ENCODE data around the gene CREB1. TPM values are rescaled to one million over a fixed set of nuclear protein-coding genes. Genes with fewer than 3 reads are reported as not detected.

The CREB1 gene
- polyA plus RNA-seq, 1 of the 3 experiments (the other 2 are of a cell fraction), result 14.5 TPM

- TF ChIP-seq EZH2phosphoT487 (IDR thresholded peaks at IDR 0.05; ENCODE audit: borderline replicate concordance, low read depth) (no peak), NFIC (IDR thresholded peaks at IDR 0.05; ENCODE audit: borderline replicate concordance) (peak; percentile 68; the same call in 1 of the 2 replicates), MAX (IDR thresholded peaks at IDR 0.05; ENCODE audit: low read depth) (peak; percentile 54; the same call in 1 of the 2 replicates), TEAD4 (IDR thresholded peaks at IDR 0.05; ENCODE audit: borderline replicate concordance, insufficient read depth) (peak; percentile 82; the same call in 1 of the 2 replicates), RAD21 (IDR thresholded peaks at IDR 0.05; ENCODE audit: low read length) (no peak), ELF1 (IDR thresholded peaks at IDR 0.05) (peak; percentile 34; the same call in 1 of the 2 replicates), JUND (IDR thresholded peaks at IDR 0.05) (peak; percentile 82), TAF1 (IDR thresholded peaks at IDR 0.05; ENCODE audit: borderline replicate concordance, low read depth, low read length) (no peak), MXI1 (IDR thresholded peaks at IDR 0.05; ENCODE audit: low read depth, low read length) (no peak)
Measured at GRCh38 chr2:207505728-207506127, 24.0 kb upstream of the CREB1 start (continued).

- H4K20me1 ChIP-seq (ENCODE audit: insufficient read depth), result no peaks in the 10 kb centered on the region
- TF ChIP-seq MXI1 (IDR thresholded peaks at IDR 0.05; ENCODE audit: low read depth, low read length) (no peak), RAD21 (IDR thresholded peaks at IDR 0.05; ENCODE audit: low read length) (no peak), MEF2A (IDR thresholded peaks at IDR 0.05; ENCODE audit: borderline replicate concordance, low read depth) (no peak), JUND (IDR thresholded peaks at IDR 0.05) (no peak), TEAD4 (IDR thresholded peaks at IDR 0.05; ENCODE audit: borderline replicate concordance, insufficient read depth) (no peak)
- TF ChIP-seq, protein P1, sequence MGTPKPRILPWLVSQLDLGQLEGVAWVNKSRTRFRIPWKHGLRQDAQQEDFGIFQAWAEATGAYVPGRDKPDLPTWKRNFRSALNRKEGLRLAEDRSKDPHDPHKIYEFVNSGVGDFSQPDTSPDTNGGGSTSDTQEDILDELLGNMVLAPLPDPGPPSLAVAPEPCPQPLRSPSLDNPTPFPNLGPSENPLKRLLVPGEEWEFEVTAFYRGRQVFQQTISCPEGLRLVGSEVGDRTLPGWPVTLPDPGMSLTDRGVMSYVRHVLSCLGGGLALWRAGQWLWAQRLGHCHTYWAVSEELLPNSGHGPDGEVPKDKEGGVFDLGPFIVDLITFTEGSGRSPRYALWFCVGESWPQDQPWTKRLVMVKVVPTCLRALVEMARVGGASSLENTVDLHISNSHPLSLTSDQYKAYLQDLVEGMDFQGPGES (IDR thresholded peaks at IDR 0.05; ENCODE audit: low read depth, low read length), result no peak
- H3K27me3 ChIP-seq (ENCODE audit: insufficient read depth), result no peaks in the 10 kb centered on the region
- H3K27ac ChIP-seq (ENCODE audit: low read depth in 2 of 2, low read length in 1 of 2), result peak overlapping the region; percentile 71 to 75; a peak in 3 of 4 replicates
- ChIA-PET CTCF (interaction anchor here (1.2 kb wide), 2 partner anchors 534 to 706 kb away, joined by 3 read pairs; no protein-coding TSS in a partner anchor), POLR2A (no interaction called here)
- no peaks in the 10 kb centered on the region for H3K36me3 ChIP-seq (replicated peaks in 1 of 2; ENCODE audit: control insufficient read depth in 1 of 2, insufficient read depth in 2 of 2, low read length in 1 of 2)
- H3K4me2 ChIP-seq, result peak overlapping the region; percentile 30
- no peaks in the 10 kb centered on the region for H3K9me2 ChIP-seq
- H3K9ac ChIP-seq, result no peak overlapping the region
- no peak for DNase-seq
- no peaks in the 10 kb centered on the region for H3K79me2 ChIP-seq (ENCODE audit: insufficient read depth)
- H3K4me3 ChIP-seq (ENCODE audit: low read depth in 2 of 2, low read length in 1 of 2), result no peak overlapping the region
- H3K9me3 ChIP-seq, result no peaks in the 10 kb centered on the region
- peaks cover 11% of the 10 kb centered on the region for H3F3A ChIP-seq (replicated peaks; ENCODE audit: insufficient read depth)
- peaks cover 7 to 35% of the 10 kb centered on the region in 2 experiments; a peak in 3 of 4 replicates for H3K4me1 ChIP-seq (ENCODE audit: control insufficient read depth in 1 of 2, insufficient read depth in 2 of 2, low read depth in 1 of 2, low read length in 1 of 2)
- H2AFZ ChIP-seq (ENCODE audit: low read depth), result no peak overlapping the region; the same call in 1 of the 2 replicates
- WGBS (ENCODE audit: low lambda C conversion rate), result 81% methylated on average over 1 of the region's 1 CpG
Measured at GRCh38 chr2:207506426-207506825, 23.3 kb upstream of the CREB1 start.

- Histone ChIP-seq H3K4me1 (ENCODE audit: control insufficient read depth in 1 of 2, insufficient read depth in 2 of 2, low read depth in 1 of 2, low read length in 1 of 2) (peaks cover 0 to 36% of the 10 kb centered on the region in 2 experiments), H3K4me2 (no peak overlapping the region), H3K9ac (no peak overlapping the region), H2AFZ (ENCODE audit: low read depth) (no peak overlapping the region), H3K27me3 (ENCODE audit: insufficient read depth) (no peaks in the 10 kb centered on the region), H3K9me2 (no peaks in the 10 kb centered on the region), H3K79me2 (ENCODE audit: insufficient read depth) (no peaks in the 10 kb centered on the region), H3K36me3 (replicated peaks in 1 of 2; ENCODE audit: control insufficient read depth in 1 of 2, insufficient read depth in 2 of 2, low read length in 1 of 2) (no peaks in the 10 kb centered on the region), H3K9me3 (no peaks in the 10 kb centered on the region), H3K27ac (ENCODE audit: low read depth in 2 of 2, low read length in 1 of 2) (no peak overlapping the region), H4K20me1 (ENCODE audit: insufficient read depth) (no peaks in the 10 kb centered on the region), H3F3A (replicated peaks; ENCODE audit: insufficient read depth) (peaks cover 39% of the 10 kb centered on the region), H3K4me3 (ENCODE audit: low read depth in 2 of 2, low read length in 1 of 2) (no peak overlapping the region)
- TF ChIP-seq, protein P2, sequence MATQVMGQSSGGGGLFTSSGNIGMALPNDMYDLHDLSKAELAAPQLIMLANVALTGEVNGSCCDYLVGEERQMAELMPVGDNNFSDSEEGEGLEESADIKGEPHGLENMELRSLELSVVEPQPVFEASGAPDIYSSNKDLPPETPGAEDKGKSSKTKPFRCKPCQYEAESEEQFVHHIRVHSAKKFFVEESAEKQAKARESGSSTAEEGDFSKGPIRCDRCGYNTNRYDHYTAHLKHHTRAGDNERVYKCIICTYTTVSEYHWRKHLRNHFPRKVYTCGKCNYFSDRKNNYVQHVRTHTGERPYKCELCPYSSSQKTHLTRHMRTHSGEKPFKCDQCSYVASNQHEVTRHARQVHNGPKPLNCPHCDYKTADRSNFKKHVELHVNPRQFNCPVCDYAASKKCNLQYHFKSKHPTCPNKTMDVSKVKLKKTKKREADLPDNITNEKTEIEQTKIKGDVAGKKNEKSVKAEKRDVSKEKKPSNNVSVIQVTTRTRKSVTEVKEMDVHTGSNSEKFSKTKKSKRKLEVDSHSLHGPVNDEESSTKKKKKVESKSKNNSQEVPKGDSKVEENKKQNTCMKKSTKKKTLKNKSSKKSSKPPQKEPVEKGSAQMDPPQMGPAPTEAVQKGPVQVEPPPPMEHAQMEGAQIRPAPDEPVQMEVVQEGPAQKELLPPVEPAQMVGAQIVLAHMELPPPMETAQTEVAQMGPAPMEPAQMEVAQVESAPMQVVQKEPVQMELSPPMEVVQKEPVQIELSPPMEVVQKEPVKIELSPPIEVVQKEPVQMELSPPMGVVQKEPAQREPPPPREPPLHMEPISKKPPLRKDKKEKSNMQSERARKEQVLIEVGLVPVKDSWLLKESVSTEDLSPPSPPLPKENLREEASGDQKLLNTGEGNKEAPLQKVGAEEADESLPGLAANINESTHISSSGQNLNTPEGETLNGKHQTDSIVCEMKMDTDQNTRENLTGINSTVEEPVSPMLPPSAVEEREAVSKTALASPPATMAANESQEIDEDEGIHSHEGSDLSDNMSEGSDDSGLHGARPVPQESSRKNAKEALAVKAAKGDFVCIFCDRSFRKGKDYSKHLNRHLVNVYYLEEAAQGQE (IDR thresholded peaks at IDR 0.05; ENCODE audit: low read depth, low read length), result no peak
- no peak for TF ChIP-seq NFIC (IDR thresholded peaks at IDR 0.05; ENCODE audit: borderline replicate concordance)
- TF ChIP-seq MEF2A (IDR thresholded peaks at IDR 0.05; ENCODE audit: borderline replicate concordance, low read depth), result no peak
- no peak for TF ChIP-seq RCOR1 (IDR thresholded peaks at IDR 0.05; ENCODE audit: low read length)
- TF ChIP-seq FOSL2 (IDR thresholded peaks at IDR 0.05; ENCODE audit: borderline replicate concordance, low read depth), result no peak
- DNase-seq, result no peak
- 89% methylated on average over 1 of the region's 1 CpG for WGBS (ENCODE audit: low lambda C conversion rate)
- ChIA-PET CTCF (no interaction called here), POLR2A (no interaction called here)
Measured at GRCh38 chr2:207510148-207510547, 19.6 kb upstream of the CREB1 start.

Measured in SK-N-SH (cell line).